ENCODE measurements around the gene SPNS1.
"Not testable (repeated sequence)": the region's sequence is repeated elsewhere in the genome, so short reads cannot be mapped to it uniquely, and the experiment has no call there.

The SPNS1 gene

DNA sequence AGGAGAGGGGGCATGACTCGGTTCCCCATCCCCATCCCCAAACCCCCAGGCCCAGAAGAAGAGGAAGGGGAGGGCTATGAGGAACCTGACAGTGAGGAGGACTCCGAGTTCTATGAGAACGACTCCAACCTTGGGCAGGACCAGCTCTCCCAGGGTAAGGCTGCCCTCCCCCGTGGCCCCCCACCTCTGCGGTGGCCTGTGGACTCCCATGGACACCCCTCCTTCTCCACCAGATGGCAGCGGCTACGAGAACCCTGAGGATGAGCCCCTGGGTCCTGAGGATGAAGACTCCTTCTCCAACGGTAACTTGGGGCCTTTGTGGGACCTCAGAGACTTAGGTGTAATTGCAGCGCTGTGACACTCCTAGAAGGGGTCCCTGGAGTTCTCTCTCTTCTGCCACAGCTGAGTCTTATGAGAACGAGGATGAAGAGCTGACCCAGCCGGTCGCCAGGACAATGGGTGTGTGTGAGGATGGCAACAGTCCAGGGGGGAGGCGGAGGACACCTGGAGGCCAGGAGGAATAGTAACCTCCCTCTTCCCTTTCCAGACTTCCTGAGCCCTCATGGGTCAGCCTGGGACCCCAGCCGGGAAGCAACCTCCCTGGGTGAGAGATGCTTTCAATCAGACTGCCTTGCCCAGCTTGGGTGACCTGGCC, 37.2 kb upstream of the SPNS1 start:
- TF ChIP-seq POLR2A (IDR thresholded peaks at IDR 0.05; ENCODE audit: low read length), result no peak
- TF ChIP-seq GATA1 (IDR thresholded peaks at IDR 0.05; ENCODE audit: low read depth, low read length), result no peak
- DNase-seq, result no peak

- TF ChIP-seq GATA1 (IDR thresholded peaks at IDR 0.05; ENCODE audit: low read depth, low read length) (no peak), POLR2A (IDR thresholded peaks at IDR 0.05; ENCODE audit: low read length) (no peak)
- no peak for DNase-seq
These were observed 35.9 kb upstream of the SPNS1 start for GRCh38 chr16:28938721-28939120.

DNA sequence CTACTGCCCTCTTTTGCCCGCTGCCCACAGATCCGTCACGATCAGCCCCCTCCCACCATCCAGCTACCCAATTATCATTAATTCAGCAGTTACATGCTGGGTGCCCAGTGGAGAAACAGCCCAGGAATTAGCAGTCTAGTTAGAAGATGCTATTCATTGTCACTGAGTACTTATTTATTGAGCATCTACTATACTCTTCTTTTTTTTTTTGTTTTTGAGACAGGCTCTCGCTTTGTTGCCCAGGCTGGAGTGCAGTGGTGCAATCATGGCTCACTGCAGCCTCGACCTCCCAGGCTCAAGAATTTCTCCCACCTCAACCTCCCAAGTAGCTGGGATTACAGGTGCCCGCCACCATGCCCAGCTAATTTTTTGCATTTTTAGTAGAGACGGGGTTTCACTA, 34.8 kb upstream of the SPNS1 start:
- DNase-seq, result not testable (repeated sequence)

DNA sequence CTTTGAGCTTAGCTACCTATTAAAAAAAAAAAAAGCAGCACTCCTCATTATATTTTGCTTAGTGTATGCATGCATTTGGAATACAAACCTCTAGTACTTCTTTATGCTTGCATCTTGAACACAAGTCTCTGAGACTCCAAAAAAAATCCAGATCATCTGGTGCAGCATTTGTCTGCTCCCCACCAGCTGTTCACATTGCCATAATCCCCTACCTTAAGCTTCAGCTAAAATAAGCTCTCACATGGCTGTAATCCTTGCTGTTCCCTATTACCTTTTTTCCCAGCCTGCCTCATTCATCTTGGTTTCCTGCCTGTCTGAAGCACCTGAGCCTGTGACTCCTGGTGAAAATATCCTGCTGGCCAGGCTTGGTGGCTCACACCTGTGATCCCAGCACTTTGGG, 31.3 kb upstream of the SPNS1 start:
- TF ChIP-seq POLR2A (IDR thresholded peaks at IDR 0.05; ENCODE audit: low read length) (no peak), GATA1 (IDR thresholded peaks at IDR 0.05; ENCODE audit: low read depth, low read length) (no peak)
- DNase-seq, result no peak

- TF ChIP-seq POLR2A (IDR thresholded peaks at IDR 0.05; ENCODE audit: low read length) (no peak), GATA1 (IDR thresholded peaks at IDR 0.05; ENCODE audit: low read depth, low read length) (no peak)
These were observed 27.9 kb upstream of the SPNS1 start for GRCh38 chr16:28946681-28947080.

GRCh38 chr16:28950648-28951409, 23.7 kb upstream of the SPNS1 start, which contains the start of gene NFATC2IP:
Gene NFATC2IP, plus strand, starts transcription at chr16:28950937. Its CDS starts 75 bp downstream, at chr16:28951012.
- peak; percentile 100 for DNase-seq
- TF ChIP-seq POLR2A (IDR thresholded peaks at IDR 0.05; ENCODE audit: low read length), result peak; percentile 71
- TF ChIP-seq GATA1 (IDR thresholded peaks at IDR 0.05; ENCODE audit: low read depth, low read length), result no peak

More at GRCh38 chr16:28946681-28947080, 27.9 kb upstream of the SPNS1 start:
- no peak for DNase-seq

GRCh38 chr16:28951410-28951943, 23.1 kb upstream of the SPNS1 start:
- DNase-seq, result peak in 1 of 2 experiments; percentile 71
- no peak for TF ChIP-seq POLR2A (IDR thresholded peaks at IDR 0.05; ENCODE audit: low read length)
- TF ChIP-seq GATA1 (IDR thresholded peaks at IDR 0.05; ENCODE audit: low read depth, low read length), result no peak

DNA sequence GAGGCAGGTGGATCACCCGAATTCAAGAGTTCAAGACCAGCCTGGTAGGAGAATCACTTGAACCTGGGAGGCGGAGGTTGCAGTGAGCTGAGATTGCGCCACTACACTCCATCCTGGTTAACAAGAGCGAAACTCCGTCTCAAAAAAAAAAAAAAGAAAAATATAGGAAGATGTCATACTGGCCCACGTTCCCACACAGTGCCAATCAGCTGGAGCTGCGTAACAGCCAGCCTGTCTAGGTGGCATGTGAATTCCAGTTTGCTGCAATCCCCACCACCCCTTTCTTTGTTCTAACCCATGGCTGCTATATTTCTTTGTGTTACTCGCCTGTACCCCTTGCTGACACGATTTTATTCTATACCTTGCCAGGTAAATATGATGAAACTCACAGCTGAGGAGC, 16.4 kb upstream of the SPNS1 start:
- TF ChIP-seq POLR2A (IDR thresholded peaks at IDR 0.05; ENCODE audit: low read length), result no peak
- no peak for TF ChIP-seq GATA1 (IDR thresholded peaks at IDR 0.05; ENCODE audit: low read depth, low read length)
- DNase-seq, result no peak

DNA sequence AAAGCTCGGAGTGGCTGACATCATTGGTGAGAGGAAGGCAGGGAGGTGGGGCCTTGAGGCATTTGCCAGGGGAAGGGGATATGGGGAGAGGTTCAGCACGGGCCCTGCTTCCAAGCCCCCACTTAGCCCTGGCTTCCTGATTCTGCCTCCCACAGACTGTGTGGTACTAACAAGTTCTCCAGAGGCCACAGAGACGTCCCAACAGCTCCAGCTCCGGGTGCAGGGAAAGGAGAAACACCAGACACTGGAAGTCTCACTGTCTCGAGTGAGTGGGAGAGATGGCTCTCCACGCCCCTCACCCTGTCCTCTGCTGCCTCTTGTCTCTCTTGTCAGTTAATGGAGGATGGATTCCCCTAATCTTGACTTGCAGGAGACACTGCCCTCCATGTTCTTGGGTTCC, 15.7 kb upstream of the SPNS1 start:
- TF ChIP-seq POLR2A (IDR thresholded peaks at IDR 0.05; ENCODE audit: low read length) (no peak), GATA1 (IDR thresholded peaks at IDR 0.05; ENCODE audit: low read depth, low read length) (no peak)
- no peak for DNase-seq

DNA sequence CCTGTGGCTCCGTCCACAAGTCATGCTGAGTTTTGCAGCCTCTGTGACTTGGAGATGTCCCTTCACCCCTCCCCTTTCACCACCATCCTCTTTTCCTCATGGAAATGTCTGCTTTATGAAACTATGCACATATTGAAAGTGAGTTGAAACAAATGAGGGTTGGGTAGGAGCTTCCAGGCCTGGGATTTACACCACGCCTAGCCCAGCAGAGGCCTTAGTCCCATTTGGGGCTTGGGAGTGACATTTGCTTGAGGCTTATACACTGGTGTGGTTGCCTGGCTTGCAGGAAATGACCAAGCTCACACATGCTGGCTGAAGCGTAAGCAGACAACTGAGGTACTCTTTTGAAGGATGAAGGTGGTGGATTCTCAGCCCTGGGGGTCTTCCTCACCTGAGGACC, 10.5 kb upstream of the SPNS1 start:
- TF ChIP-seq GATA1 (IDR thresholded peaks at IDR 0.05; ENCODE audit: low read depth, low read length) (no peak), POLR2A (IDR thresholded peaks at IDR 0.05; ENCODE audit: low read length) (no peak)
- no peak for DNase-seq

- TF ChIP-seq POLR2A (IDR thresholded peaks at IDR 0.05; ENCODE audit: low read length), result no peak
- TF ChIP-seq GATA1 (IDR thresholded peaks at IDR 0.05; ENCODE audit: low read depth, low read length), result no peak
- no peak for DNase-seq
These were observed 10.1 kb upstream of the SPNS1 start for GRCh38 chr16:28964496-28964895.

GRCh38 chr16:28967156-28967555, 7.4 kb upstream of the SPNS1 start:
- DNase-seq, result no peak
- TF ChIP-seq POLR2A (IDR thresholded peaks at IDR 0.05; ENCODE audit: low read length), result no peak
- TF ChIP-seq GATA1 (IDR thresholded peaks at IDR 0.05; ENCODE audit: low read depth, low read length), result no peak

GRCh38 chr16:28969696-28970095, 4.9 kb upstream of the SPNS1 start:
- DNase-seq, result not testable (repeated sequence)

DNA sequence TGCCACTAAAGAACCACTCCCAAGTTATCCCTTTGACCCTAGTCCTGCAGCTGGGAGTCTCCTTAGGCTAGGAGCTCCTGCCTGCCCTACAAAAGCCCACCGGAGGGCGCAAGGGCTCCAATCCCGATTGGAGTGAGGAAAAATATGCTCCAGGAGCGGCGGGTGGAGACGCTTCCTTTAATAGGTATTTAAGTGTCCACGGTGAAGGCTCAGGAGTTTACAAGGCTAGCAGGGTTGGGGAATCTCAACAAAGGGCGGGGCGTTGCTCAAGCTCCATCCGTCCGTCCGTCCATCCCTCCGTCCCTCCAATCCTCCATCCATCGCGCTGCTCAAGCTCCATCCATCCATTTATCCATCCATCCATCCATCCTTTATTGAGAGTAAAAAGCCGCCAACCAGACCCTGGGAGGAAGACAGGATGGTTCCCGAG, 556 bp upstream of the SPNS1 start:
- no peak for TF ChIP-seq POLR2A (IDR thresholded peaks at IDR 0.05; ENCODE audit: low read length)
- no peak for TF ChIP-seq GATA1 (IDR thresholded peaks at IDR 0.05; ENCODE audit: low read depth, low read length)
- DNase-seq, result peak; percentile 55 to 62

- no peak for TF ChIP-seq GATA1 (IDR thresholded peaks at IDR 0.05; ENCODE audit: low read depth, low read length)
- no peak for TF ChIP-seq POLR2A (IDR thresholded peaks at IDR 0.05; ENCODE audit: low read length)
- peak; percentile 42 to 53 for DNase-seq
These were observed 601 bp downstream of the SPNS1 start for GRCh38 chr16:28975158-28975599.
